Stomach (tissue), 4 donors: ENCODE data around the gene ATP1B1.

ENCODE experiments used
- EP300 ChIP-seq: sonication (generic); formaldehyde crosslinking; IDR thresholded peaks from one replicate; pipeline ENCODE4 v1.6.1; 2017; ENCODE audit warnings: antibody characterized with exemption
- POLR2AphosphoS5 ChIP-seq, 3 donors: sonication (generic); formaldehyde crosslinking; IDR thresholded peaks; one replicate each; pipeline ENCODE4 v1.6.1; 2016; ENCODE audit warnings: antibody characterized with exemption in 3 of 3
- TF ChIP-seq, protein P1 (sequence below), 7 experiments: fragments of 450-650 bp in 4 of 7; fragments of 200-600 bp in 3 of 7; sonication (generic) in 3 of 7; IDR thresholded peaks; one replicate each; pipeline ENCODE4 v1.5.1; 2016 to 2019; ENCODE audit warnings: antibody characterized with exemption in 7 of 7, control low read depth in 2 of 7, mild to moderate bottlenecking in 1 of 7

DNA sequence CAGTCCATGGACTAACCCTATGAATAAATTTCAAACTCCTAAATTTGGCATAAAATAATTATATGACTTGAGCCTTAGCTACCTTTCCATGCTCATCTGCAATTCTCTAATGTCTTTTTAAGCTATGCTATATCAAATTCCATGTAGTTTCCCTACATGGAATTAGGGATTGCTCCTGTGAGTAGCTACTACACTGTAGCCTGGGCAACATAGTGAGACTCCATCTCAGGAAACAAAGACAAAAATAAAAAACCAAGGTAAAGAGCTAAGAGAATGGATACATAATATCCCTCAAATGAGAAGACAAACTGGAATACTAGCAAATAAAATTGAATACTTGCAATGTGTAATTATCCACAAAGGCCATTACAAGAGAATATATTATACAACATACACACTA lies 37.5 kb downstream of the ATP1B1 start:
- TF ChIP-seq, protein P1, sequence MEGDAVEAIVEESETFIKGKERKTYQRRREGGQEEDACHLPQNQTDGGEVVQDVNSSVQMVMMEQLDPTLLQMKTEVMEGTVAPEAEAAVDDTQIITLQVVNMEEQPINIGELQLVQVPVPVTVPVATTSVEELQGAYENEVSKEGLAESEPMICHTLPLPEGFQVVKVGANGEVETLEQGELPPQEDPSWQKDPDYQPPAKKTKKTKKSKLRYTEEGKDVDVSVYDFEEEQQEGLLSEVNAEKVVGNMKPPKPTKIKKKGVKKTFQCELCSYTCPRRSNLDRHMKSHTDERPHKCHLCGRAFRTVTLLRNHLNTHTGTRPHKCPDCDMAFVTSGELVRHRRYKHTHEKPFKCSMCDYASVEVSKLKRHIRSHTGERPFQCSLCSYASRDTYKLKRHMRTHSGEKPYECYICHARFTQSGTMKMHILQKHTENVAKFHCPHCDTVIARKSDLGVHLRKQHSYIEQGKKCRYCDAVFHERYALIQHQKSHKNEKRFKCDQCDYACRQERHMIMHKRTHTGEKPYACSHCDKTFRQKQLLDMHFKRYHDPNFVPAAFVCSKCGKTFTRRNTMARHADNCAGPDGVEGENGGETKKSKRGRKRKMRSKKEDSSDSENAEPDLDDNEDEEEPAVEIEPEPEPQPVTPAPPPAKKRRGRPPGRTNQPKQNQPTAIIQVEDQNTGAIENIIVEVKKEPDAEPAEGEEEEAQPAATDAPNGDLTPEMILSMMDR (IDR thresholded peaks at IDR 0.05): no peak
- no peak for TF ChIP-seq POLR2AphosphoS5 (IDR thresholded peaks at IDR 0.05)
- no peak for TF ChIP-seq EP300
